Caki2 (cell line): Measurements from ENCODE around the gene NAA15. TPM values are rescaled to one million over a fixed set of nuclear protein-coding genes. Genes with fewer than 3 reads are reported as not detected.
"Not testable (repeated sequence)": the region's sequence is repeated elsewhere in the genome, so short reads cannot be mapped to it uniquely, and the experiment has no call there.

Experiments used
- DNase-seq: peaks from one replicate; pipeline ENCODE4 v3.0.0-alpha.2; 2015; ENCODE audit warnings: low read depth
- in situ Hi-C: cut with HindIII; loops from 2 replicates; pipeline ENCODE4 v1.10.0; 2016; ENCODE audit warnings: low sequenced_read_pairs, low pct_unique_long_range_greater_than_20kb, mixed read lengths
- total RNA-seq: library from RNA; depleted of rRNA; stranded (reverse); fragments of >200 nt; shearing (Covaris generic); gene quantifications from 2 replicates; pipeline ENCODE4 v1.2.3, GENCODE V29; 2014; ENCODE audit warnings: low replicate concordance

Gene NAA15
- total RNA-seq, 1 experiment from 2014 or later: 23.5 TPM

GRCh38 chr4:139414671-139415210 is 113.4 kb downstream of the NAA15 start:
- in situ Hi-C loops, DNase-seq: not testable (repeated sequence)

- in situ Hi-C loops: no loop called here
Observed at GRCh38 chr4:139416073-139416673, 114.9 kb downstream of the NAA15 start.

GRCh38 chr4:139419388-139419914 is 118.1 kb downstream of the NAA15 start:
- no peak for DNase-seq
- in situ Hi-C loops: no loop called here

More at GRCh38 chr4:139416073-139416673, 114.9 kb downstream of the NAA15 start:
- DNase-seq: peak; percentile 9

- no peak for DNase-seq
- in situ Hi-C loops: no loop called here
Observed at GRCh38 chr4:139420652-139421051, 119.3 kb downstream of the NAA15 start.

- DNase-seq: no peak
- in situ Hi-C loops: no loop called here
Observed at GRCh38 chr4:139436122-139436521, 134.8 kb downstream of the NAA15 start.

- no peak for DNase-seq
- in situ Hi-C loops: no loop called here
Observed at GRCh38 chr4:139438141-139438540, 136.8 kb downstream of the NAA15 start.

GRCh38 chr4:139441029-139441428 is 139.7 kb downstream of the NAA15 start:
- no peak for DNase-seq
- in situ Hi-C loops: no loop called here

- no peak for DNase-seq
- in situ Hi-C loops: no loop called here
Observed at GRCh38 chr4:139443661-139444060, 142.4 kb downstream of the NAA15 start.

GRCh38 chr4:139444881-139445280 is 143.6 kb downstream of the NAA15 start:
- in situ Hi-C loops, DNase-seq: not testable (repeated sequence)

- DNase-seq, in situ Hi-C loops: not testable (repeated sequence)
Observed at GRCh38 chr4:139447078-139447477, 145.8 kb downstream of the NAA15 start.

GRCh38 chr4:139450586-139450985 is 149.3 kb downstream of the NAA15 start:
- in situ Hi-C loops: no loop called here
- DNase-seq: no peak

GRCh38 chr4:139451997-139452396 is 150.7 kb downstream of the NAA15 start:
- in situ Hi-C loops: no loop called here
- DNase-seq: no peak

GRCh38 chr4:139453041-139453370 is 151.7 kb downstream of the NAA15 start:
- DNase-seq: peak; percentile 83
- in situ Hi-C loops: no loop called here

GRCh38 chr4:139453371-139454110 is 152.2 kb downstream of the NAA15 start:
- peak; percentile 97 for DNase-seq
- in situ Hi-C loops: no loop called here

- in situ Hi-C loops: no loop called here
- DNase-seq: peak; percentile 35
Observed at GRCh38 chr4:139454111-139455045, 153.1 kb downstream of the NAA15 start, which contains the start of gene RAB33B. TSS of gene RAB33B (plus strand) at chr4:139454121. CDS start at chr4:139454196, 75 bp downstream.

- in situ Hi-C loops: no loop called here
- DNase-seq: peak; percentile 8
Observed at GRCh38 chr4:139455126-139455538, 153.8 kb downstream of the NAA15 start.

- DNase-seq: peak; percentile 53
- in situ Hi-C loops: no loop called here
Observed at GRCh38 chr4:139457318-139457717, 156.0 kb downstream of the NAA15 start.

- DNase-seq: no peak
- in situ Hi-C loops: no loop called here
Observed at GRCh38 chr4:139458543-139458942, 157.2 kb downstream of the NAA15 start.
